K562 (cell line): ENCODE results near the gene SLC26A3. TPM values are rescaled to one million over a fixed set of nuclear protein-coding genes. Genes with fewer than 3 reads are reported as not detected.

Experiments
- ATAC-seq: fragments of 200-7000 bp; cut with Tn5 transposase; 3 replicates; pipeline ENCODE4 v1.9.1; 2020; ENCODE audit warnings: moderate library complexity
- BruUV-seq: library from RNA; stranded (reverse); fragments of 400-500 nt; replicated peaks from 2 replicates; lab custom pipeline; 2021; lab: Mats Ljungman, UMichigan
- CTCF ChIA-PET: fragments of 300-600 bp; formaldehyde crosslinking; extraction: SDS; loops from one replicate; lab custom pipeline; 2021; ENCODE audit warnings: low intra/inter-chr PET ratio; lab: Yijun Ruan, JAX
- POLR2A ChIA-PET: fragments of 300-600, 350-650 bp; sonication (Branson Sonifier 250); formaldehyde crosslinking; extraction: SDS; loops from one replicate; lab custom pipeline; 2021; ENCODE audit warnings: antibody characterized with exemption, inconsistent platforms; lab: Yijun Ruan, JAX
- DNase-seq, 4 experiments: peaks; one replicate each; pipeline versions ENCODE4 v3.0.0 to v3.0.0-alpha.2; 2011 to 2018; ENCODE audit warnings: low spot score in 3 of 4, mixed read lengths in 3 of 4; ENCODE audit errors: extremely low read depth in 1 of 4
- FAIRE-seq: peaks from 2 replicates; lab custom pipeline; 2011; peaks lifted over from hg19 to GRCh38; lab: Jason Lieb, UNC
- H2AFZ ChIP-seq: 2 replicates; pipeline ENCODE4 v1.6.0; 2011; ENCODE audit warnings: low read depth, low read length, control low read depth, inconsistent platforms
- H3K27ac ChIP-seq: fragments of 200-600 bp; 3 replicates; pipeline ENCODE4 v1.8.0; 2011; ENCODE audit warnings: low read depth, mild to moderate bottlenecking, control low read depth, inconsistent platforms, low read length, moderate library complexity, mixed read lengths; ENCODE audit errors: extremely low read depth
- H3K27me3 ChIP-seq, 2 experiments: fragments of 300-600 bp in 1 of 2; 2 replicates in 1 of 2; 3 replicates in 1 of 2; pipeline versions ENCODE4 v1.6.0 to v1.8.0; 2011; ENCODE audit warnings: inconsistent platforms in 2 of 2, low read length in 2 of 2, mild to moderate bottlenecking in 1 of 2, mixed read lengths in 1 of 2, moderate library complexity in 1 of 2; ENCODE audit not compliant: control insufficient read depth in 2 of 2, insufficient read depth in 2 of 2
- H3K36me3 ChIP-seq: fragments of 300-600 bp; 3 replicates; pipeline ENCODE4 v1.8.0; 2011; ENCODE audit warnings: mild to moderate bottlenecking, low read length, inconsistent platforms; ENCODE audit not compliant: control insufficient read depth, insufficient read depth
- H3K4me1 ChIP-seq, 2 experiments: fragments of 200-600 bp in 1 of 2; replicated peaks in 1 of 2; 2 replicates in 1 of 2; 3 replicates in 1 of 2; pipeline versions ENCODE4 v1.5.1 to v1.8.0; 2011; ENCODE audit warnings: inconsistent platforms in 2 of 2, low read length in 2 of 2, mild to moderate bottlenecking in 1 of 2, mixed read lengths in 1 of 2, moderate library complexity in 1 of 2; ENCODE audit not compliant: control insufficient read depth in 2 of 2, insufficient read depth in 2 of 2
- H3K4me2 ChIP-seq: 2 replicates; pipeline ENCODE4 v1.6.1; 2011; ENCODE audit warnings: low read length, control low read depth, inconsistent platforms, mixed read lengths; ENCODE audit not compliant: insufficient read depth
- H3K4me3 ChIP-seq: fragments of 200-600 bp; sonication (generic), shearing (Covaris generic); 2 replicates; pipeline ENCODE4 v1.5.1; 2016; ENCODE audit warnings: control low read depth, inconsistent platforms
- H3K79me2 ChIP-seq: fragments of 200-600 bp; 3 replicates; pipeline ENCODE4 v1.8.0; 2011; ENCODE audit warnings: low read length, inconsistent platforms; ENCODE audit not compliant: control insufficient read depth, insufficient read depth
- H3K9ac ChIP-seq, 2 experiments: 2 replicates each; pipeline versions ENCODE4 v1.6.0 to v1.6.1; 2011; ENCODE audit warnings: low read depth in 2 of 2, low read length in 2 of 2, control low read depth in 1 of 2, inconsistent platforms in 1 of 2, mild to moderate bottlenecking in 1 of 2, mixed read lengths in 1 of 2; ENCODE audit not compliant: insufficient read depth in 1 of 2
- H3K9me1 ChIP-seq: one replicate; pipeline ENCODE4 v1.6.0; 2011; ENCODE audit warnings: inconsistent platforms, mild to moderate bottlenecking, low read length, moderate library complexity; ENCODE audit not compliant: control insufficient read depth, insufficient read depth
- H3K9me3 ChIP-seq: replicated peaks from 2 replicates; pipeline ENCODE4 v1.5.1; 2011; ENCODE audit warnings: low read depth, low read length, inconsistent platforms; ENCODE audit not compliant: control insufficient read depth, insufficient read depth
- H4K20me1 ChIP-seq: replicated peaks from 2 replicates; pipeline ENCODE4 v1.6.1; 2011; ENCODE audit warnings: low read length, inconsistent platforms, mixed read lengths; ENCODE audit not compliant: control insufficient read depth, insufficient read depth
- MTA2 ChIP-seq: fragments of 450-650 bp; IDR thresholded peaks from 2 replicates; pipeline ENCODE4 v1.6.1; 2016; ENCODE audit warnings: low read depth
- NFIC ChIP-seq: fragments of 450-650 bp; IDR thresholded peaks from 2 replicates; pipeline ENCODE4 v1.6.1; 2017; ENCODE audit warnings: mild to moderate bottlenecking, inconsistent platforms
- SIX5 ChIP-seq, 2 experiments: IDR thresholded peaks; 2 replicates each; pipeline ENCODE4 v1.6.1; 2011; ENCODE audit warnings: low read length in 2 of 2, borderline replicate concordance in 1 of 2, low read depth in 1 of 2, mild to moderate bottlenecking in 1 of 2, moderate library complexity in 1 of 2; ENCODE audit not compliant: insufficient read depth in 1 of 2
- SPI1 ChIP-seq: IDR thresholded peaks from 2 replicates; pipeline ENCODE4 v1.6.1; 2011; ENCODE audit warnings: low read depth, low read length, control low read depth, borderline replicate concordance
- YY1 ChIP-seq, 3 experiments: IDR thresholded peaks; 2 replicates each; pipeline ENCODE4 v1.6.1; 2011; ENCODE audit warnings: low read length in 2 of 3, mild to moderate bottlenecking in 2 of 3, moderate library complexity in 2 of 3, borderline replicate concordance in 1 of 3, control low read depth in 1 of 3, low read depth in 1 of 3; ENCODE audit not compliant: insufficient read depth in 3 of 3, insufficient replicate concordance in 2 of 3, control insufficient read depth in 1 of 3, insufficient read length in 1 of 3; ENCODE audit errors: extremely low read depth in 1 of 3
- WGBS: fragments of 100-300 bp; shearing (Covaris generic); methylation state at CpG from one replicate; pipeline ENCODE4 v1.1.6; 2016; ENCODE audit warnings: low coverage, mixed read lengths; ENCODE audit not compliant: insufficient coverage; ENCODE audit errors: missing lambda C conversion rate; 5-methylcytosine and 5-hydroxymethylcytosine counted together
- in situ Hi-C: fragments of 300-500 bp; cut with MboI; formaldehyde crosslinking; loops from 4 replicates; pipeline ENCODE4 v1.15.0; 2018; ENCODE audit warnings: inconsistent platforms, mixed read lengths
- intact Hi-C: fragments of 100-400 bp; cut with micrococcal nuclease; formaldehyde crosslinking; loops from 2 replicates; pipeline ENCODE4 v1.14.2; 2022
- polyA plus RNA-seq, 8 experiments: library from polyadenylated mRNA; depleted of rRNA in 4 of 8; stranded (reverse) in 5 of 8; unstranded in 3 of 8; fragments of >200 nt; fragmentation: Nextera tagmentation in 2 of 8; fragmentation: Illumina TruSeq in 1 of 8; extraction: Ambion mirVana in 2 of 8; extraction: Trizol in 1 of 8; gene quantifications; 2 replicates each; pipeline versions ENCODE4 v1.2.1 to v1.2.3, GENCODE V29; 2011 to 2014; ENCODE audit warnings: inconsistent platforms in 1 of 8, missing spikeins in 1 of 8
- total RNA-seq, 7 experiments: library from RNA; depleted of rRNA in 6 of 7; stranded (reverse); fragments of >200 nt in 6 of 7; fragmentation: Illumina TruSeq in 2 of 7; extraction: Trizol in 2 of 7; gene quantifications; 2 replicates each; pipeline versions ENCODE4 v1.2.1 to v1.2.3, GENCODE V29; 2011 to 2021; ENCODE audit warnings: low replicate concordance in 1 of 7
- TF ChIP-seq, protein P1 (sequence below): fragments of 450-650 bp; IDR thresholded peaks from 2 replicates; pipeline ENCODE4 v1.6.1; 2016; ENCODE audit warnings: mild to moderate bottlenecking

SLC26A3 gene
- total and polyA plus RNA-seq, 9 of the 15 experiments (the other 6 are each of a cell fraction or from before 2014, with no cell fraction given), result 0.86 TPM; not detected in 8

DNA sequence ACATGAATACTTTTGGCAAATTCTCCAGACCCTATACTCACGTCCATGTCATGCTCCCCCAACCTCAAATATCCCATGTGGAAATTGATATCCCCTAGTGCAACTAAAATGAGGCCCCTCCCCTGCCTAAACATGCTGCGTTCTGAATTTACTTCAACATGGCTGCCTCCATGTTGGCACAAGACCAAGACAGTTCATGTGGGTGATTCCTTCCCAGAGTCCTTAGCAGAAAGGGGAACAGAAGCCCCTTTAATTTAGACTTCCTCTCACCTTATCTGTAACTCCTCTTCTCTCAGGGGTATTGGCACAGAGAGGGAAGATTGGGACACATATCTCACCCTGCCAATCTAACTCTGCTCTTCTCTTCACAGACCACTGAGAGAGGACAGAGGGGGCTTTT lies 24.5 kb upstream of the SLC26A3 start:
- BruUV-seq, result no TSS peak
- no peak for FAIRE-seq
- no peak for TF ChIP-seq MTA2
- TF ChIP-seq, protein P1, sequence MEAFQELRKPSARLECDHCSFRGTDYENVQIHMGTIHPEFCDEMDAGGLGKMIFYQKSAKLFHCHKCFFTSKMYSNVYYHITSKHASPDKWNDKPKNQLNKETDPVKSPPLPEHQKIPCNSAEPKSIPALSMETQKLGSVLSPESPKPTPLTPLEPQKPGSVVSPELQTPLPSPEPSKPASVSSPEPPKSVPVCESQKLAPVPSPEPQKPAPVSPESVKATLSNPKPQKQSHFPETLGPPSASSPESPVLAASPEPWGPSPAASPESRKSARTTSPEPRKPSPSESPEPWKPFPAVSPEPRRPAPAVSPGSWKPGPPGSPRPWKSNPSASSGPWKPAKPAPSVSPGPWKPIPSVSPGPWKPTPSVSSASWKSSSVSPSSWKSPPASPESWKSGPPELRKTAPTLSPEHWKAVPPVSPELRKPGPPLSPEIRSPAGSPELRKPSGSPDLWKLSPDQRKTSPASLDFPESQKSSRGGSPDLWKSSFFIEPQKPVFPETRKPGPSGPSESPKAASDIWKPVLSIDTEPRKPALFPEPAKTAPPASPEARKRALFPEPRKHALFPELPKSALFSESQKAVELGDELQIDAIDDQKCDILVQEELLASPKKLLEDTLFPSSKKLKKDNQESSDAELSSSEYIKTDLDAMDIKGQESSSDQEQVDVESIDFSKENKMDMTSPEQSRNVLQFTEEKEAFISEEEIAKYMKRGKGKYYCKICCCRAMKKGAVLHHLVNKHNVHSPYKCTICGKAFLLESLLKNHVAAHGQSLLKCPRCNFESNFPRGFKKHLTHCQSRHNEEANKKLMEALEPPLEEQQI, result no peak
- no peak for TF ChIP-seq SIX5 (IDR thresholded peaks at IDR 0.05; ENCODE audit: borderline replicate concordance in 1 of 2, insufficient read depth in 1 of 2, low read depth in 1 of 2, low read length in 2 of 2)
- TF ChIP-seq YY1 (IDR thresholded peaks at IDR 0.05; ENCODE audit: borderline replicate concordance in 1 of 3, control insufficient read depth in 1 of 3, extremely low read depth in 1 of 3, insufficient read depth in 3 of 3, insufficient read length in 1 of 3, insufficient replicate concordance in 2 of 3, low read depth in 1 of 3, low read length in 2 of 3), result peak in 1 of 3 experiments; percentile 20
- TF ChIP-seq SPI1, result peak; percentile 42; the same call in 1 of the 2 replicates
- peak; percentile 53; the same call in 1 of the 2 replicates for TF ChIP-seq NFIC

More for the DNA sequence above, 24.5 kb upstream of the SLC26A3 start:
- H3K27ac ChIP-seq, result no peak overlapping the region
- H3K9me1 ChIP-seq, result no peaks in the 10 kb centered on the region
- H3K9me3 ChIP-seq, result peaks cover 4% of the 10 kb centered on the region
- ChIA-PET CTCF (no interaction called here), POLR2A (interaction anchor here (1.2 kb wide), 1 partner anchor 570 kb away, joined by 3 read pairs; no protein-coding TSS in a partner anchor)
- H4K20me1 ChIP-seq, result no peaks in the 10 kb centered on the region
- H3K79me2 ChIP-seq, result no peaks in the 10 kb centered on the region
- 24% methylated on average over 2 of the region's 2 CpGs for WGBS
- no peak overlapping the region for H3K4me2 ChIP-seq
- DNase-seq, result no peak
- no peaks in the 10 kb centered on the region for H3K27me3 ChIP-seq
- no peaks in the 10 kb centered on the region for H3K4me1 ChIP-seq
- no peak overlapping the region for H3K4me3 ChIP-seq
- intact Hi-C loops (no loop called here), in situ Hi-C loops (no loop called here)
- H3K9ac ChIP-seq, result no peak overlapping the region
- H3K36me3 ChIP-seq, result no peaks in the 10 kb centered on the region
- peak overlapping the region; percentile 41; the same call in 1 of the 2 replicates for H2AFZ ChIP-seq
- ATAC-seq, result no peak
